Panc1 (cell line): ENCODE measurements around the gene VWF. TPM values are rescaled to one million over a fixed set of nuclear protein-coding genes. Genes with fewer than 3 reads are reported as not detected.
"Not testable (repeated sequence)": the region's sequence is repeated elsewhere in the genome, so short reads cannot be mapped to it uniquely, and the experiment has no call there.

Source experiments
- ATAC-seq: fragments of 200-7000 bp; cut with Tn5 transposase; 2 replicates; pipeline ENCODE4 v1.9.1; 2020; ENCODE audit warnings: mild to moderate bottlenecking, moderate library complexity
- BruUV-seq: library from RNA; stranded (reverse); fragments of 400-500 nt; replicated peaks from 2 replicates; lab custom pipeline; 2021; lab: Mats Ljungman, UMichigan
- CTCF ChIA-PET: fragments of 300-600 bp; sonication (Branson Sonifier 250); formaldehyde crosslinking; loops from one replicate; lab custom pipeline; 2022; ENCODE audit warnings: antibody characterized with exemption; lab: Charles Lee
- POLR2A ChIA-PET: fragments of 300-600 bp; sonication (Branson Sonifier 250); formaldehyde crosslinking; loops from one replicate; lab custom pipeline; 2022; ENCODE audit warnings: antibody characterized with exemption; lab: Charles Lee
- DNase-seq: peaks from one replicate; pipeline ENCODE4 v3.0.0-alpha.2; 2010; ENCODE audit warnings: low read depth, low spot score
- H3K27ac ChIP-seq: 2 replicates; pipeline ENCODE4 v1.5.1; 2011; ENCODE audit warnings: mild to moderate bottlenecking, low read length, inconsistent platforms
- H3K27me3 ChIP-seq: fragments of 200-500 bp; sonication (Bioruptor generic); 2 replicates; pipeline ENCODE4 v1.6.0; 2014; ENCODE audit warnings: low read length, inconsistent platforms; ENCODE audit not compliant: control insufficient read depth, insufficient read depth
- H3K36me3 ChIP-seq: fragments of 200-500 bp; sonication (Bioruptor generic); 2 replicates; pipeline ENCODE4 v1.5.1; 2014; ENCODE audit warnings: inconsistent platforms, mild to moderate bottlenecking, low read length, moderate library complexity; ENCODE audit not compliant: control insufficient read depth, insufficient read depth
- H3K4me1 ChIP-seq: 2 replicates; pipeline ENCODE4 v1.5.1; 2011; ENCODE audit warnings: inconsistent platforms, mild to moderate bottlenecking, low read length, moderate library complexity; ENCODE audit not compliant: control insufficient read depth, insufficient read depth
- H3K4me3 ChIP-seq, 2 experiments: 2 replicates each; pipeline ENCODE4 v1.5.1; 2011 to 2012; ENCODE audit warnings: low read depth in 2 of 2, low read length in 2 of 2, mild to moderate bottlenecking in 2 of 2, inconsistent platforms in 1 of 2, moderate library complexity in 1 of 2
- H3K9me3 ChIP-seq: fragments of 200-500 bp; sonication (Bioruptor generic); 2 replicates; pipeline ENCODE4 v1.5.1; 2014; ENCODE audit warnings: low read depth, mild to moderate bottlenecking, inconsistent platforms, low read length, moderate library complexity; ENCODE audit not compliant: control insufficient read depth, insufficient read depth
- CTCF ChIP-seq: fragments of 450-650 bp; IDR thresholded peaks from 2 replicates; pipeline ENCODE4 v1.5.1; 2017; ENCODE audit warnings: mild to moderate bottlenecking
- POLR2AphosphoS5 ChIP-seq: IDR thresholded peaks from 2 replicates; pipeline ENCODE4 v1.6.1; 2012; ENCODE audit warnings: mild to moderate bottlenecking, low read depth, low read length, moderate library complexity
- SIN3A ChIP-seq: IDR thresholded peaks from 2 replicates; pipeline ENCODE4 v1.6.1; 2012; ENCODE audit warnings: low read depth, mild to moderate bottlenecking, low read length, moderate library complexity, borderline replicate concordance; ENCODE audit not compliant: insufficient read depth
- TCF7L2 ChIP-seq: IDR thresholded peaks from 2 replicates; pipeline ENCODE4 v1.6.1; 2011; ENCODE audit warnings: mild to moderate bottlenecking, low read depth, low read length, inconsistent platforms
- in situ Hi-C: cut with HindIII; loops from 2 replicates; pipeline ENCODE4 v1.10.0; 2016; ENCODE audit warnings: low sequenced_read_pairs, low pct_unique_long_range_greater_than_20kb
- intact Hi-C: fragments of 100-400 bp; cut with micrococcal nuclease; formaldehyde crosslinking; loops from one replicate; pipeline ENCODE4 v1.10.0; 2022; ENCODE audit not compliant: unreplicated experiment
- total RNA-seq: library from RNA; stranded (reverse); gene quantifications from one replicate; pipeline ENCODE4 v1.2.1, GENCODE V29; 2021; ENCODE audit not compliant: unreplicated experiment
- TF ChIP-seq, protein P1 (sequence below), 2 experiments: IDR thresholded peaks; 2 replicates each; pipeline ENCODE4 v1.6.1; 2011 to 2012; ENCODE audit warnings: low read depth in 2 of 2, control low read depth in 1 of 2, low read length in 1 of 2, mild to moderate bottlenecking in 1 of 2, moderate library complexity in 1 of 2; ENCODE audit not compliant: insufficient read depth in 1 of 2

Gene VWF
- total RNA-seq, 1 experiment from 2014 or later: 0.31 TPM

GRCh38 chr12:6145564-6145963 lies 21.1 kb upstream of the VWF start:
- ChIA-PET POLR2A (no interaction called here), CTCF (no interaction called here)
- DNase-seq (no peak), ATAC-seq (no peak)
- no TSS peak for BruUV-seq
- Histone ChIP-seq H3K27me3 (no peaks in the 10 kb centered on the region), H3K27ac (no peak overlapping the region), H3K4me3 (no peak overlapping the region), H3K9me3 (no peaks in the 10 kb centered on the region), H3K36me3 (no peaks in the 10 kb centered on the region), H3K4me1 (no peaks in the 10 kb centered on the region)
- TF ChIP-seq, protein P1, sequence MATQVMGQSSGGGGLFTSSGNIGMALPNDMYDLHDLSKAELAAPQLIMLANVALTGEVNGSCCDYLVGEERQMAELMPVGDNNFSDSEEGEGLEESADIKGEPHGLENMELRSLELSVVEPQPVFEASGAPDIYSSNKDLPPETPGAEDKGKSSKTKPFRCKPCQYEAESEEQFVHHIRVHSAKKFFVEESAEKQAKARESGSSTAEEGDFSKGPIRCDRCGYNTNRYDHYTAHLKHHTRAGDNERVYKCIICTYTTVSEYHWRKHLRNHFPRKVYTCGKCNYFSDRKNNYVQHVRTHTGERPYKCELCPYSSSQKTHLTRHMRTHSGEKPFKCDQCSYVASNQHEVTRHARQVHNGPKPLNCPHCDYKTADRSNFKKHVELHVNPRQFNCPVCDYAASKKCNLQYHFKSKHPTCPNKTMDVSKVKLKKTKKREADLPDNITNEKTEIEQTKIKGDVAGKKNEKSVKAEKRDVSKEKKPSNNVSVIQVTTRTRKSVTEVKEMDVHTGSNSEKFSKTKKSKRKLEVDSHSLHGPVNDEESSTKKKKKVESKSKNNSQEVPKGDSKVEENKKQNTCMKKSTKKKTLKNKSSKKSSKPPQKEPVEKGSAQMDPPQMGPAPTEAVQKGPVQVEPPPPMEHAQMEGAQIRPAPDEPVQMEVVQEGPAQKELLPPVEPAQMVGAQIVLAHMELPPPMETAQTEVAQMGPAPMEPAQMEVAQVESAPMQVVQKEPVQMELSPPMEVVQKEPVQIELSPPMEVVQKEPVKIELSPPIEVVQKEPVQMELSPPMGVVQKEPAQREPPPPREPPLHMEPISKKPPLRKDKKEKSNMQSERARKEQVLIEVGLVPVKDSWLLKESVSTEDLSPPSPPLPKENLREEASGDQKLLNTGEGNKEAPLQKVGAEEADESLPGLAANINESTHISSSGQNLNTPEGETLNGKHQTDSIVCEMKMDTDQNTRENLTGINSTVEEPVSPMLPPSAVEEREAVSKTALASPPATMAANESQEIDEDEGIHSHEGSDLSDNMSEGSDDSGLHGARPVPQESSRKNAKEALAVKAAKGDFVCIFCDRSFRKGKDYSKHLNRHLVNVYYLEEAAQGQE (IDR thresholded peaks at IDR 0.05; ENCODE audit: insufficient read depth in 1 of 2, low read depth in 2 of 2, low read length in 1 of 2): no peak
- TF ChIP-seq CTCF (no peak), POLR2AphosphoS5 (no peak), TCF7L2 (no peak), SIN3A (no peak)
- in situ Hi-C loops: no loop called here
- intact Hi-C loops: no loop called here

GRCh38 chr12:6143303-6143675 lies 18.8 kb upstream of the VWF start:
- Histone ChIP-seq H3K9me3 (no peaks in the 10 kb centered on the region), H3K4me1 (no peaks in the 10 kb centered on the region), H3K27me3 (no peaks in the 10 kb centered on the region), H3K4me3 (no peak overlapping the region), H3K27ac (no peak overlapping the region), H3K36me3 (no peaks in the 10 kb centered on the region)
- intact Hi-C loops (no loop called here), in situ Hi-C loops (no loop called here)
- DNase-seq (no peak), ATAC-seq (no peak)
- no TSS peak for BruUV-seq
- TF ChIP-seq SIN3A: no peak
- no peak for TF ChIP-seq CTCF
- TF ChIP-seq TCF7L2: no peak
- no peak for TF ChIP-seq POLR2AphosphoS5
- TF ChIP-seq, protein P1 (IDR thresholded peaks at IDR 0.05; ENCODE audit: insufficient read depth in 1 of 2, low read depth in 2 of 2, low read length in 1 of 2): no peak
- ChIA-PET POLR2A (no interaction called here), CTCF (no interaction called here)

DNA sequence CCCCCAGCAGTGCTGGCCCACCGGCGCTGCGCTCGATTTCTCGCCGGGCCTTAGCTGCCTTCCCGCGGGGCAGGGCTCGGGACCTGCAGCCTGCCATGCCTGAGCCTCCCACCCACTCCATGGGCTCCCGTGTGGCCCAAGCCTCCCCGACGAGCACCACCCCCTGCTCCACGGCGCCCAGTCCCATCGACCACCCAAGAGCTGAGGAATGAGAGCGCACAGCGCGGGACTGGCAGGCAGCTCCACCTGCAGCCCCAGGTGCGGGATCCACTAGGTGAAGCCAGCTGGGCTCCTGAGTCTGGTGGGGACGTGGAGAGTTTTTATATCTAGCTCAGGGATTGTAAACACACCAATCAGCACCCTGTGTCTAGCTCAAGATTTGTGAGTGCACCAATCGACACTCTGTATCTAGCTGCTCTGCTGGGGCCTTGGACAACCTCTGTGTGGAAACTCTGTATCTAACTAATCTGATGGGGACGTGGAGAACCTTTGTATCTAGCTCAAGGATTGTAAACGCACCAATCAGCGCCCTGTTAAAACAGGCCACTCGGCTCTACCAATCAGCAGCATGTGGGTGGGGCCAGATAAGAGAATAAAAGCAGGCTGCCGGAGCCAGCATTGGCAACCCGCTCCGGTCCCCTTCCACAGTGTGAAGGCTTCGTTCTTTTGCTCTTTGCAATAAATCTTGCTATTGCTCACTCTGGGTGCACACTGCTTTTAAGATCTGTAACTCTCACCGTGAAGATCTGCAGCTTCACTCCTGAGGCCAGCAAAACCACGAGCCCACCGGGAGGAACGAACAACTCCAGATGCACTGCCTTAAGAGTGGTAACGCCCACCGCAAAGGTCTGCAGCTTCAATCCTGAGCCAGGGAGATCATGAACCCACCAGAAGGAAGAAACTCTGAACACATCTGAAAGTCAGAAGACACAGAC lies 18.2 kb upstream of the VWF start:
- DNase-seq, H3K4me1 ChIP-seq, POLR2A ChIA-PET, H3K9me3 ChIP-seq, H3K27me3 ChIP-seq, CTCF ChIA-PET, H3K27ac ChIP-seq, in situ Hi-C loops, ATAC-seq, BruUV-seq, H3K4me3 ChIP-seq, intact Hi-C loops, H3K36me3 ChIP-seq: not testable (repeated sequence)
